Lung (tissue), 12 donors: ENCODE measurements around the gene ITPK1. TPM values are rescaled to one million over a fixed set of nuclear protein-coding genes. Genes with fewer than 3 reads are reported as not detected.

ENCODE experiments used
- ATAC-seq: fragments of 200-7000 bp; cut with Tn5 transposase; one replicate; pipeline ENCODE4 v1.9.1; 2020; ENCODE audit warnings: moderate number of reproducible peaks; ENCODE audit not compliant: insufficient read depth, low FRiP score
- DNase-seq, 3 donors: peaks; one replicate each; pipeline ENCODE4 v3.0.0-alpha.2; 2013 to 2017
- H3K27ac ChIP-seq, 2 donors: one replicate each; pipeline ENCODE4 v1.5.1; 2013; ENCODE audit warnings: mild to moderate bottlenecking in 2 of 2, moderate library complexity in 2 of 2, control low read depth in 1 of 2, inconsistent platforms in 1 of 2, low read depth in 1 of 2, low read length in 1 of 2
- H3K27me3 ChIP-seq, 3 donors: one replicate each; pipeline ENCODE4 v1.5.1; 2013; ENCODE audit warnings: low read length in 2 of 3; ENCODE audit not compliant: control insufficient read depth in 3 of 3, insufficient read depth in 3 of 3
- H3K36me3 ChIP-seq, 4 donors: one replicate each; pipeline ENCODE4 v1.5.1; 2013; ENCODE audit warnings: low read length in 4 of 4, mild to moderate bottlenecking in 1 of 4, moderate library complexity in 1 of 4; ENCODE audit not compliant: control insufficient read depth in 4 of 4, insufficient read depth in 4 of 4
- H3K4me1 ChIP-seq, 5 donors: one replicate each; pipeline ENCODE4 v1.5.1; 2013; ENCODE audit warnings: low read length in 5 of 5, mild to moderate bottlenecking in 2 of 5, moderate library complexity in 1 of 5; ENCODE audit not compliant: control insufficient read depth in 5 of 5, insufficient read depth in 5 of 5
- H3K4me3 ChIP-seq: one replicate; pipeline ENCODE4 v1.5.1; 2013; ENCODE audit warnings: mild to moderate bottlenecking, control low read depth, moderate library complexity
- H3K9ac ChIP-seq, 2 donors: one replicate each; pipeline ENCODE4 v1.5.1; 2013; ENCODE audit warnings: low read length in 2 of 2, control low read depth in 1 of 2; ENCODE audit not compliant: insufficient read depth in 1 of 2
- H3K9me3 ChIP-seq, 4 donors: one replicate each; pipeline ENCODE4 v1.5.1; 2013; ENCODE audit warnings: low read length in 3 of 4, mild to moderate bottlenecking in 1 of 4, moderate library complexity in 1 of 4; ENCODE audit not compliant: control insufficient read depth in 4 of 4, insufficient read depth in 3 of 4
- WGBS, 2 donors: extraction: QIAGEN DNeasy Blood & Tissue Kit; methylation state at CpG; one replicate each; pipeline ENCODE4 v1.1.7; 2013; 5-methylcytosine and 5-hydroxymethylcytosine counted together
- polyA plus RNA-seq, 2 donors: library from polyadenylated mRNA; stranded (reverse); fragments of 200-250 nt; gene quantifications; one replicate each; pipeline ENCODE4 v1.2.1, GENCODE V29; 2013
- total RNA-seq, 2 donors: library from RNA; depleted of rRNA in 1 of 2; stranded (reverse); fragments of >200 nt in 1 of 2; gene quantifications; one replicate each; pipeline ENCODE4 v1.2.1, GENCODE V29; 2014 to 2021
- TF ChIP-seq, protein P1 (sequence below): IDR thresholded peaks from 2 replicates; pipeline ENCODE4 v1.5.1; 2012; ENCODE audit warnings: mild to moderate bottlenecking; ENCODE audit errors: control extremely low read depth, extremely low read depth
- donor health status: control.
- donor health status: control.
- donor health status: Bipolar disorder and iron deficiency.
- donor health status: healthy.
- donor health status: DM: yes; HTN: yes; CAD: no.

Gene ITPK1
- total and polyA plus RNA-seq, 4 donors: 17.5 to 99.4 (median 45.3) TPM

DNA sequence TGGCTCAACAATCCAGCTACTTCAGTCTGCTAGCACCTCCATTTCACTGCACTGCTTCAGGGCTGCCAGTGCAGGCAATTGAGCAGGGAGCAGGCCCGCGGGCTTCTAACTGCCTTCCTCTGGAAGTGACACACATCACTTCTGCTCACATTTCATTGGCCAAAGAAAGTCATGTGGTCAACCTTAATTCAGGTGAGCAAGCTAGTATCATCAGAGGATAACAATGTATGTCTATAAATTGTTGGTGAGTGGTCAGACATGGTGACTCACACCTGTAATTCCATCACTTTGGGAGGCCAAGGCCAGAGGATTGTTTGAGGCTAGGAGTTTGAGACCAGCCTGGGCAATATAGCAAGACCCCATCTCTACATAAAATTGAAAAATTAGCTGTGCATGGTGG, 215.1 kb downstream of the ITPK1 start:
- TF ChIP-seq, protein P1, sequence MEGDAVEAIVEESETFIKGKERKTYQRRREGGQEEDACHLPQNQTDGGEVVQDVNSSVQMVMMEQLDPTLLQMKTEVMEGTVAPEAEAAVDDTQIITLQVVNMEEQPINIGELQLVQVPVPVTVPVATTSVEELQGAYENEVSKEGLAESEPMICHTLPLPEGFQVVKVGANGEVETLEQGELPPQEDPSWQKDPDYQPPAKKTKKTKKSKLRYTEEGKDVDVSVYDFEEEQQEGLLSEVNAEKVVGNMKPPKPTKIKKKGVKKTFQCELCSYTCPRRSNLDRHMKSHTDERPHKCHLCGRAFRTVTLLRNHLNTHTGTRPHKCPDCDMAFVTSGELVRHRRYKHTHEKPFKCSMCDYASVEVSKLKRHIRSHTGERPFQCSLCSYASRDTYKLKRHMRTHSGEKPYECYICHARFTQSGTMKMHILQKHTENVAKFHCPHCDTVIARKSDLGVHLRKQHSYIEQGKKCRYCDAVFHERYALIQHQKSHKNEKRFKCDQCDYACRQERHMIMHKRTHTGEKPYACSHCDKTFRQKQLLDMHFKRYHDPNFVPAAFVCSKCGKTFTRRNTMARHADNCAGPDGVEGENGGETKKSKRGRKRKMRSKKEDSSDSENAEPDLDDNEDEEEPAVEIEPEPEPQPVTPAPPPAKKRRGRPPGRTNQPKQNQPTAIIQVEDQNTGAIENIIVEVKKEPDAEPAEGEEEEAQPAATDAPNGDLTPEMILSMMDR: no peak
- Histone ChIP-seq H3K27me3 (peaks cover 0 to 19% (median 3%) of the 10 kb centered on the region in 3 donors), H3K4me1 (no peaks in the 10 kb centered on the region), H3K9ac (no peak overlapping the region), H3K27ac (no peak overlapping the region), H3K4me3 (no peak overlapping the region), H3K36me3 (no peaks in the 10 kb centered on the region), H3K9me3 (peaks cover 0 to 5% (median 0%) of the 10 kb centered on the region in 4 donors)
- 95 to 97% methylated on average over 2 of the region's 2 CpGs for WGBS, 2 donors
- DNase-seq (no peak), ATAC-seq (no peak)

DNA sequence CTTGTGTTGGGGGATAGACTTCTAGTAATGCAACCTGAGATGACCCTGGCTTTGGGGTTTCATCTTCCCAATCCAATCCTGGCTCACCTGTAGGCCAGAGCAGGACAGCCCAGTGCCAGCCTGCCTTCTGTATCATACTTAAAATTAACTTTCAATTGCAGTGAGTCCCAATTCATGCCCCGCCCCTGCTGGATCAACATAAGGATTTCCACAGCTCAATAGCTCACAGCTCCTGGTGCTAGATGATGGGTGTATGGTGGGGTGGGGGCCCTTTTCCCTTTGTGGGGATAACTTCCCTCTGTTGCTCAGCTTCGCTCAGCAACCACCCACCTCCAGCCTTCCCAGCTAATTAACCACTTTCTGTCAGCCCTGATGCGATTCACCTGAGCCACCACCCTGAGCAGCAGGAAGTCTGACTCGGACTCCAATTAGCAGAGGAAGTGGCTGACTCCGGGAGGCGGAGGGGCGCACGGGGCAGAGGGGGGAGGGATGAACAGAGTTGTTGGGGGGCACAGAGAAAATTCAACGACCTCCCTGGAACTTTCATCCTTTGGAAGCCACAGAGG, 217.1 kb downstream of the ITPK1 start:
- Histone ChIP-seq H3K36me3 (no peaks in the 10 kb centered on the region), H3K4me1 (no peaks in the 10 kb centered on the region), H3K9me3 (peaks cover 0 to 9% (median under 1%) of the 10 kb centered on the region in 4 donors), H3K27me3 (peaks cover 0 to 18% (median 3%) of the 10 kb centered on the region in 3 donors), H3K9ac (no peak overlapping the region), H3K27ac (no peak overlapping the region), H3K4me3 (no peak overlapping the region)
- DNase-seq (no peak), ATAC-seq (no peak)
- TF ChIP-seq, protein P1: no peak
- WGBS, 2 donors: 34 to 45% methylated on average over 9 of the region's 9 CpGs

DNA sequence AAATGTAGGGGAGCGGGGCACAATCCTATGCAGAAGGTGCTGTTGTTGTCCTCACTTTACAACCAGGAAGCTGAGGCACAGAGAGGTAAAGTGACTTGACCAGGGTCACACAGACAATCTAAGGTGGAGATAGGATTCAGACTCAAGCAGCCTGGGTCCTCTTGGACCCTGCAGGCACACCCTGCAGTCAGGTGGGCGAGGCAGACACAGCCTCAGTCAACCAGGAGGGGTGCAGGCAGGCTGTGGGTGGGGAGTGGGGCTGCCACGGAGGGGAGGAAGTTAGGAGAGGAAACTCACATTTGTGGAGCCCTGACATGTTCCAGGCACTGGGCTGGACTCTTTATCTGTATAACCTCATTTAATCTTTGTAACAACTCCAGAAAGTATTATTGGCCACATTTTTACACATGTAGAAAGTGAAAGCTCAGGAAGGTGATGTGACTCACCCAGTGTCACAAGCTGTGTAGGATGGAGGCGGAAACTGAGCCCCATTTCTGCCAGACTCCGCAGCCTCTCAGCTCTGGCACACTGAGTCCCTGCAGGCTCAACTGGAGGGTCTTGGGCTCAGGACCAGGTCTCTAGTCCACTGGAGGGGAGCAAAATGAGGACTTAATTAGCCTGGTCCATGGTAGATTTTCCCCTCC, 217.7 kb downstream of the ITPK1 start:
- DNase-seq: no peak
- Histone ChIP-seq H3K27ac (no peak overlapping the region), H3K4me1 (no peaks in the 10 kb centered on the region), H3K9me3 (peaks cover 0 to 11% (median 2%) of the 10 kb centered on the region in 4 donors), H3K27me3 (peaks cover 0 to 13% (median 3%) of the 10 kb centered on the region in 3 donors), H3K9ac (no peak overlapping the region), H3K4me3 (no peak overlapping the region), H3K36me3 (no peaks in the 10 kb centered on the region)
- TF ChIP-seq, protein P1: no peak
- 76 to 79% methylated on average over 5 of the region's 5 CpGs for WGBS, 2 donors
- no peak for ATAC-seq
